Transverse colon (tissue), 4 donors: Measurements from ENCODE around the gene NNAT. TPM values are rescaled to one million over a fixed set of nuclear protein-coding genes. Genes with fewer than 3 reads are reported as not detected.

ENCODE experiments used
- DNase-seq: peaks from one replicate; pipeline ENCODE4 v3.0.0-alpha.2; 2019
- H3K27ac ChIP-seq, 4 donors: fragments of 200-600 bp; sonication (generic); 2 replicates each; pipeline ENCODE4 v1.5.1; 2016 to 2018; ENCODE audit warnings: inconsistent platforms in 4 of 4
- H3K27me3 ChIP-seq: fragments of 200-600 bp; sonication (generic); 2 replicates; pipeline ENCODE4 v1.5.1; 2017; ENCODE audit warnings: inconsistent platforms
- H3K36me3 ChIP-seq, 4 donors: fragments of 200-600 bp; sonication (generic); 2 replicates each; pipeline ENCODE4 v1.5.1; 2017 to 2019; ENCODE audit warnings: inconsistent platforms in 4 of 4
- H3K4me1 ChIP-seq, 4 donors: fragments of 200-600 bp; sonication (generic); 2 replicates each; pipeline ENCODE4 v1.5.1; 2017 to 2020; ENCODE audit warnings: inconsistent platforms in 4 of 4
- H3K4me3 ChIP-seq, 4 donors: fragments of 200-600 bp; sonication (generic); 1 replicate in 1 of 4; 2 replicates in 3 of 4; pipeline versions ENCODE4 v1.5.1 to v1.6.1; 2017 to 2019; ENCODE audit warnings: inconsistent platforms in 4 of 4
- H3K9me3 ChIP-seq, 2 donors: fragments of 200-600 bp; sonication (generic); 2 replicates each; pipeline ENCODE4 v1.5.1; 2017 to 2019; ENCODE audit warnings: inconsistent platforms in 2 of 2
- EP300 ChIP-seq: sonication (generic); formaldehyde crosslinking; IDR thresholded peaks from one replicate; pipeline ENCODE4 v1.6.1; 2017; ENCODE audit warnings: antibody characterized with exemption, low read depth
- POLR2A ChIP-seq: fragments of 450-650 bp; IDR thresholded peaks from one replicate; pipeline ENCODE4 v1.6.1; 2016; ENCODE audit warnings: antibody characterized with exemption, mild to moderate bottlenecking, moderate library complexity
- POLR2AphosphoS5 ChIP-seq, 3 donors: sonication (generic); formaldehyde crosslinking; IDR thresholded peaks; one replicate each; pipeline ENCODE4 v1.6.1; 2016; ENCODE audit warnings: antibody characterized with exemption in 3 of 3
- WGBS, 2 donors: methylation state at CpG; one replicate each; pipeline ENCODE4 v1.1.5; 2018; ENCODE audit warnings: low coverage in 1 of 2; 5-methylcytosine and 5-hydroxymethylcytosine counted together
- in situ Hi-C, 4 donors: fragments of 200-750 bp; cut with MboI; loops; one replicate each; pipeline versions ENCODE4 v1.15.0 to v1.15.1; 2017; ENCODE audit warnings: low sequenced_read_pairs in 3 of 4, low pct_ligation_motif_present in 1 of 4, low pct_unique_long_range_greater_than_20kb in 1 of 4
- intact Hi-C: fragments of 100-400 bp; cut with DNase I; formaldehyde crosslinking; loops from one replicate; pipeline ENCODE4 v1.15.1; 2023; ENCODE audit warnings: low total_unique reads
- total RNA-seq, 4 donors: library from RNA; depleted of rRNA; stranded (reverse); fragments of >200 nt; gene quantifications; one replicate each; pipeline ENCODE4 v1.1.0, GENCODE V29; 2016
- TF ChIP-seq, protein P1 (sequence below), 5 experiments: fragments of 200-600 bp in 3 of 5; fragments of 450-650 bp in 2 of 5; sonication (generic) in 3 of 5; IDR thresholded peaks; 1 replicate in 2 of 5; 2 replicates in 3 of 5; pipeline ENCODE4 v1.5.1; 2016 to 2017; ENCODE audit warnings: antibody characterized with exemption in 5 of 5, inconsistent platforms in 3 of 5, mild to moderate bottlenecking in 2 of 5, moderate library complexity in 1 of 5

Gene NNAT
- total RNA-seq, 4 donors from 2014 or later = 11.3 to 33.0 (median 14.3) TPM

DNA sequence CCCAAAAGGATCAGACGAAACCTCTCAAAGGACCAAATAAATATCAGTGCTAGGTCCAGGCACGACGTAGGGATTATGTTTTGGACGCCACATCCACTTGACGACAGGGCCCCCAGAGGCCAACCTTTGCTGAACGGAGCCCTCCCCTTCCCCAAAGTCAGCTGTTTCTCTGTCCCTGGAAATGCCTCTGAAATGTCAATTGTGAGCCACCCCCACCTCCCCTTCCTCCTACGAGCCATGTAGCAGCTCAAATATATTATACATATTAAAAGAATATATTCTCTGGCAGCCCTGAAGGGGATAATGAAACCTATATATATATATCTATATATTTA lies 46.2 kb downstream of the NNAT start:
- intact Hi-C loops = loop anchor here (5.0 kb wide), 1 partner anchor 425 kb away; no protein-coding TSS in a partner anchor
- TF ChIP-seq, protein P1, sequence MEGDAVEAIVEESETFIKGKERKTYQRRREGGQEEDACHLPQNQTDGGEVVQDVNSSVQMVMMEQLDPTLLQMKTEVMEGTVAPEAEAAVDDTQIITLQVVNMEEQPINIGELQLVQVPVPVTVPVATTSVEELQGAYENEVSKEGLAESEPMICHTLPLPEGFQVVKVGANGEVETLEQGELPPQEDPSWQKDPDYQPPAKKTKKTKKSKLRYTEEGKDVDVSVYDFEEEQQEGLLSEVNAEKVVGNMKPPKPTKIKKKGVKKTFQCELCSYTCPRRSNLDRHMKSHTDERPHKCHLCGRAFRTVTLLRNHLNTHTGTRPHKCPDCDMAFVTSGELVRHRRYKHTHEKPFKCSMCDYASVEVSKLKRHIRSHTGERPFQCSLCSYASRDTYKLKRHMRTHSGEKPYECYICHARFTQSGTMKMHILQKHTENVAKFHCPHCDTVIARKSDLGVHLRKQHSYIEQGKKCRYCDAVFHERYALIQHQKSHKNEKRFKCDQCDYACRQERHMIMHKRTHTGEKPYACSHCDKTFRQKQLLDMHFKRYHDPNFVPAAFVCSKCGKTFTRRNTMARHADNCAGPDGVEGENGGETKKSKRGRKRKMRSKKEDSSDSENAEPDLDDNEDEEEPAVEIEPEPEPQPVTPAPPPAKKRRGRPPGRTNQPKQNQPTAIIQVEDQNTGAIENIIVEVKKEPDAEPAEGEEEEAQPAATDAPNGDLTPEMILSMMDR (IDR thresholded peaks at IDR 0.05) = no peak
- no peak for TF ChIP-seq EP300
- no peak for TF ChIP-seq POLR2AphosphoS5 (IDR thresholded peaks at IDR 0.05)
- TF ChIP-seq POLR2A = no peak
- in situ Hi-C loops = loop anchor here in 3 of 4 donors (25.0 kb wide), 2 partner anchors 420 to 670 kb away; no protein-coding TSS in a partner anchor
- no peak overlapping the region for H3K27ac ChIP-seq
- WGBS, 2 donors = 0 to 43% methylated on average over 1 to 7 of the region's 7 CpGs
- H3K4me3 ChIP-seq = no peak overlapping the region
- DNase-seq = no peak
- H3K9me3 ChIP-seq = no peaks in the 10 kb centered on the region
- H3K36me3 ChIP-seq = no peaks in the 10 kb centered on the region
- H3K4me1 ChIP-seq = peaks cover 4 to 5% (median 5%) of the 10 kb centered on the region in 4 donors
- H3K27me3 ChIP-seq = peaks cover 94% of the 10 kb centered on the region

DNA sequence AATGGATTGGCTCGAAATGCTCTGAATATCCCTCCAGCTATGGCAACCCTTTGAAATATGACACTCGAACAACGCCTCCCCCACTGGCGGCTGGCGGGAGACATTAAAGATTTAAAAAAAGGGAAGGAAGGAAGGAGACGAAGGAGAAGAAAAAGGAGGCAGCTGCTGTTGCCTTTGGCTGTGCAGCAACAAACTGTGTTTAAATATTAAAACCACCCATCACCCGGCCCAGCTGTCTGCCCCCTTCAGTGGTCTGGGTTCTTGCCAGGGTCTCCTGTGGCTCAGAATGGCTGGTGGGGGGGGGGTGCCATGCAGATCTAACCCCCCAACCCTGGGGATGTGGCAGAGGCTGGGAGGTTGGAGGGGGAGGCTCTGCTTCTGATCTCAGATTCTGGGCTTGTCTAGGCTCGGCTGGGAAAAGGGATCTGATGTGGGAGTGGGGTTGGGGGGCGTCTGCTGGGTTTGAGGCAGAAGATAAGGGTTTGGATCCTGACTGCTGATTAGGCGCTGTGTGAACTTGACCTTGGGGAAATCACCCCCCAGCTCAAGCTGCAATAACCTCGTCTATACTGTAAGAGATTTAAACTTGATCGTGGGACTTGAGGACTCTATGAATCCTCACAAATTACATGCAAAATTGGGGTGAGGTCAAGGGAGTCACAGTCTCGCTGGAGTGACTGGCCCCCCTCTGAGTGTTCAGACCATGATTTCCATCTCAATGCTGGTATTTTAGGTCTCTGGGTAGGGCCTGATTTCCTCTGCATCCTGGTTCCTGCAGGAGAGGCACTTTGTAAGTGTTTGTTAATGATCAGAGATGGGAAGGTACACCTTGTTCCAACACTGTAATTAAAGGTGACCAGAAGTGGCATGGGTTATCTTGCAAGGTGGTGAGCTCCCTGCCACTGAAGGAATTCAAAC lies 46.9 kb downstream of the NNAT start:
- intact Hi-C loops (loop anchor here (5.0 kb wide), 1 partner anchor 424 kb away; no protein-coding TSS in a partner anchor), in situ Hi-C loops (loop anchor here in 3 of 4 donors (25.0 kb wide), 2 partner anchors 419 to 669 kb away; no protein-coding TSS in a partner anchor)
- Histone ChIP-seq H3K36me3 (no peaks in the 10 kb centered on the region), H3K4me1 (peaks cover 4 to 5% (median 5%) of the 10 kb centered on the region in 4 donors), H3K9me3 (no peaks in the 10 kb centered on the region), H3K27ac (no peak overlapping the region), H3K27me3 (peaks cover 91% of the 10 kb centered on the region), H3K4me3 (no peak overlapping the region)
- TF ChIP-seq, protein P1 (IDR thresholded peaks at IDR 0.05) = no peak
- TF ChIP-seq POLR2A (no peak), EP300 (no peak), POLR2AphosphoS5 (IDR thresholded peaks at IDR 0.05) (no peak)
- DNase-seq = no peak
- 0 to 7% methylated on average over 7 to 13 of the region's 13 CpGs for WGBS, 2 donors

DNA sequence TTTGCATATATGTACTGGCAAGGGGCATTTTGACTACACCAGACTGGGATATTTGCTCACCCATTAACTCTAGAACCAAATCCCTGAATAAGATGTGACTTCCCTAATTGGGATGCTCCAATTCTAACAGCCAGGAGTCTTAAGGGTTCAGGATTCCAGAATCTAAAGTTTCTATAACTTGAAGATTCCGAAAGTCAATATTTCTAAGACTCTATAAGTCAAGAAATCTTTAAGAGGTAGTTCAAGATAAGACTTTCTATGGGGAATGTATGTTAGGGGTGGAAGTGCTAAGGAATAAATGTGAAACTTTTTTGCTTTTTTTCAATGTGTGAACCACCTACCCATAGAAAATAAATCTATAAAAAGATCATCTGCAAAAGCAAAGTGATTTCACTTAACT lies 49.4 kb downstream of the NNAT start:
- intact Hi-C loops = no loop called here
- in situ Hi-C loops = loop anchor here (10.0 to 25.0 kb wide), 3 partner anchors 417 to 667 kb away; no protein-coding TSS in a partner anchor
- no peaks in the 10 kb centered on the region for H3K36me3 ChIP-seq
- DNase-seq = no peak
- H3K27ac ChIP-seq = no peak overlapping the region
- no peaks in the 10 kb centered on the region for H3K4me1 ChIP-seq
- H3K9me3 ChIP-seq = no peaks in the 10 kb centered on the region
- H3K27me3 ChIP-seq = peaks cover 67% of the 10 kb centered on the region
- no peak overlapping the region for H3K4me3 ChIP-seq
- 56 to 92% methylated on average over 1 of the region's 1 CpG for WGBS, 2 donors
- TF ChIP-seq, protein P1 (IDR thresholded peaks at IDR 0.05) = no peak
- TF ChIP-seq POLR2A = no peak
- no peak for TF ChIP-seq EP300
- TF ChIP-seq POLR2AphosphoS5 (IDR thresholded peaks at IDR 0.05) = no peak

DNA sequence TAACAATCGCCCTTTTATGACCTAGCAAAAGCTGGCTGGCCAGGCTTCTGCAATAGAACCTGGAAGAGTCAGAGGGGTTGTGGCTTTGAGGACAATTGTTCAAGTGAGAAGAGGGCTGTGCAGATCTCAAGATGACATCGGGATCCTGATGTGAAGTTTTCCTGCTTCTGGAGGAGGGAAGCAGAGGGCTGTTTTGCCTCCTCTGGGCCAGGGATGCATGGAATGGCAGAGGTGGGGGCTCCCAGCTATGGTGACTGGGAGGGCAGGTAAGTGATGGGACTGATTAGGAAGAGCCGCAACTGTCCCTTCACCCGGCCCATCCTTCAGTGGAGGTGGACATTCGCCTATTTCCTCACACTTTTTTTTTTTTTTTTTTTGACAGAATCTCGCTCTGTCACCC lies 50.0 kb downstream of the NNAT start:
- H3K36me3 ChIP-seq = no peaks in the 10 kb centered on the region
- in situ Hi-C loops = loop anchor here (10.0 to 25.0 kb wide), 3 partner anchors 416 to 666 kb away; no protein-coding TSS in a partner anchor
- TF ChIP-seq, protein P1 (IDR thresholded peaks at IDR 0.05) = no peak
- TF ChIP-seq EP300 (no peak), POLR2A (no peak)
- H3K27ac ChIP-seq = no peak overlapping the region
- peaks cover 61% of the 10 kb centered on the region for H3K27me3 ChIP-seq
- 76 to 81% methylated on average over 4 to 6 of the region's 6 CpGs for WGBS, 2 donors
- no peak overlapping the region for H3K4me3 ChIP-seq
- DNase-seq = no peak
- H3K4me1 ChIP-seq = no peaks in the 10 kb centered on the region
- no peaks in the 10 kb centered on the region for H3K9me3 ChIP-seq
- intact Hi-C loops = no loop called here
